H1 (cell line): ENCODE data around the gene FGD5. TPM values are rescaled to one million over a fixed set of nuclear protein-coding genes. Genes with fewer than 3 reads are reported as not detected.

Experiments
- CTCF ChIA-PET: fragments of 300-600 bp; sonication (Branson Sonifier 250); formaldehyde crosslinking; loops from one replicate; lab custom pipeline; 2021; ENCODE audit not compliant: partially characterized antibody; lab: Charles Lee
- POLR2A ChIA-PET: fragments of 300-600 bp; sonication (Branson Sonifier 250); formaldehyde crosslinking; loops from one replicate; lab custom pipeline; 2021; ENCODE audit warnings: inconsistent platforms; ENCODE audit not compliant: partially characterized antibody; lab: Charles Lee
- DNase-seq, 2 experiments: peaks; one replicate each; pipeline versions ENCODE4 v3.0.0 to v3.0.0-alpha.2; 2010 to 2022; ENCODE audit warnings: low spot score in 2 of 2, low read depth in 1 of 2, mixed read lengths in 1 of 2
- FAIRE-seq: peaks from 2 replicates; lab custom pipeline; 2011; peaks lifted over from hg19 to GRCh38; lab: Jason Lieb, UNC
- H2AFZ ChIP-seq: 2 replicates; pipeline ENCODE4 v1.8.1; 2012; ENCODE audit warnings: low read length, inconsistent platforms
- H2AK5ac ChIP-seq: 2 replicates; pipeline ENCODE4 v1.6.1; 2013; ENCODE audit warnings: low read depth, low read length
- H2BK120ac ChIP-seq: replicated peaks from 2 replicates; pipeline ENCODE3; 2013; ENCODE audit warnings: low read depth, low read length, inconsistent platforms
- H2BK12ac ChIP-seq: 2 replicates; pipeline ENCODE4 v1.6.1; 2013; ENCODE audit warnings: low read depth, low read length
- H2BK15ac ChIP-seq: 2 replicates; pipeline ENCODE4 v1.6.1; 2013; ENCODE audit warnings: low read length
- H2BK20ac ChIP-seq: 2 replicates; pipeline ENCODE4 v1.6.1; 2013; ENCODE audit warnings: low read length
- H2BK5ac ChIP-seq: 2 replicates; pipeline ENCODE4 v1.6.1; 2013; ENCODE audit warnings: low read depth, low read length
- H3K14ac ChIP-seq: 2 replicates; pipeline ENCODE4 v1.6.1; 2013; ENCODE audit warnings: inconsistent platforms; ENCODE audit not compliant: insufficient read length
- H3K18ac ChIP-seq: 2 replicates; pipeline ENCODE4 v1.6.1; 2013; ENCODE audit warnings: low read length; ENCODE audit errors: extremely low read depth
- H3K23ac ChIP-seq: 2 replicates; pipeline ENCODE4 v1.6.1; 2013; ENCODE audit warnings: inconsistent platforms; ENCODE audit not compliant: insufficient read length
- H3K23me2 ChIP-seq: 2 replicates; pipeline ENCODE4 v1.6.1; 2013; ENCODE audit warnings: low read depth, low read length
- H3K27ac ChIP-seq: 2 replicates; pipeline ENCODE4 v1.6.1; 2011; ENCODE audit warnings: low read depth, low read length, inconsistent platforms
- H3K27me3 ChIP-seq, 4 experiments: replicated peaks in 1 of 4; 1 replicate in 1 of 4; 2 replicates in 3 of 4; pipeline versions ENCODE4 v1.6.1 to v1.8.1; 2011 to 2013; ENCODE audit warnings: low read length in 3 of 4, mild to moderate bottlenecking in 3 of 4, inconsistent platforms in 2 of 4, mixed read lengths in 2 of 4, moderate library complexity in 1 of 4; ENCODE audit not compliant: control insufficient read depth in 3 of 4, insufficient read depth in 3 of 4; ENCODE audit errors: extremely low read depth in 1 of 4
- H3K36me3 ChIP-seq, 4 experiments: 2 replicates each; pipeline versions ENCODE4 v1.6.1 to v1.8.1; 2011 to 2013; ENCODE audit warnings: mild to moderate bottlenecking in 4 of 4, low read length in 3 of 4, moderate library complexity in 2 of 4, control low read depth in 1 of 4, inconsistent platforms in 1 of 4; ENCODE audit not compliant: insufficient read depth in 4 of 4, control insufficient read depth in 2 of 4
- H3K4ac ChIP-seq: replicated peaks from 2 replicates; pipeline ENCODE3; 2013; ENCODE audit warnings: low read length, low read depth, mixed read lengths, inconsistent platforms; ENCODE audit not compliant: insufficient read length
- H3K4me1 ChIP-seq, 4 experiments: replicated peaks in 1 of 4; 1 replicate in 1 of 4; 2 replicates in 3 of 4; pipeline versions ENCODE4 v1.6.1 to v1.8.1; 2011 to 2013; ENCODE audit warnings: low read length in 3 of 4, inconsistent platforms in 2 of 4, mixed read lengths in 1 of 4; ENCODE audit not compliant: insufficient read depth in 4 of 4, control insufficient read depth in 3 of 4
- H3K4me2 ChIP-seq, 2 experiments: 2 replicates each; pipeline versions ENCODE4 v1.6.1 to v1.8.1; 2011 to 2013; ENCODE audit warnings: low read depth in 2 of 2, low read length in 2 of 2, control low read depth in 1 of 2, inconsistent platforms in 1 of 2, mild to moderate bottlenecking in 1 of 2; ENCODE audit not compliant: insufficient read depth in 1 of 2
- H3K4me3 ChIP-seq, 4 experiments: fragments of 200-600, 300-600 bp in 1 of 4; sonication (generic), shearing (Covaris generic), sonication (Bioruptor Twin) in 1 of 4; 2 replicates each; pipeline versions ENCODE4 v1.5.1 to v1.8.1; 2011 to 2016; ENCODE audit warnings: low read length in 4 of 4, low read depth in 3 of 4, control low read depth in 2 of 4, inconsistent platforms in 2 of 4, mild to moderate bottlenecking in 2 of 4, mixed read lengths in 1 of 4, moderate library complexity in 1 of 4; ENCODE audit not compliant: insufficient read depth in 2 of 4; ENCODE audit errors: extremely low read depth in 1 of 4
- H3K56ac ChIP-seq: replicated peaks from 2 replicates; pipeline ENCODE3; 2013; ENCODE audit warnings: low read depth, mild to moderate bottlenecking, mixed read lengths, low read length, inconsistent platforms; ENCODE audit not compliant: insufficient read length
- H3K79me1 ChIP-seq: 2 replicates; pipeline ENCODE4 v1.6.1; 2013; ENCODE audit warnings: low read depth, low read length, control low read depth
- H3K79me2 ChIP-seq, 2 experiments: 2 replicates each; pipeline versions ENCODE4 v1.6.1 to v1.8.1; 2012 to 2013; ENCODE audit warnings: low read length in 2 of 2, mild to moderate bottlenecking in 2 of 2, inconsistent platforms in 1 of 2; ENCODE audit not compliant: insufficient read depth in 2 of 2, control insufficient read depth in 1 of 2
- H3K9ac ChIP-seq, 4 experiments: replicated peaks in 1 of 4; 1 replicate in 1 of 4; 2 replicates in 3 of 4; pipeline versions ENCODE4 v1.6.1 to v1.8.1; 2011 to 2013; ENCODE audit warnings: low read depth in 3 of 4, low read length in 3 of 4, control low read depth in 2 of 4, mild to moderate bottlenecking in 2 of 4, moderate library complexity in 2 of 4, inconsistent platforms in 1 of 4; ENCODE audit errors: extremely low read depth in 1 of 4
- H3K9me3 ChIP-seq, 2 experiments: 2 replicates each; pipeline versions ENCODE4 v1.6.1 to v1.8.1; 2012 to 2013; ENCODE audit warnings: mild to moderate bottlenecking in 2 of 2, moderate library complexity in 2 of 2, control low read depth in 1 of 2, inconsistent platforms in 1 of 2, low read depth in 1 of 2, low read length in 1 of 2, mixed read lengths in 1 of 2; ENCODE audit not compliant: insufficient read depth in 2 of 2
- H4K20me1 ChIP-seq, 2 experiments: replicated peaks in 1 of 2; 2 replicates each; pipeline versions ENCODE3 to v1.8.1; 2011 to 2013; ENCODE audit warnings: inconsistent platforms in 2 of 2, low read length in 2 of 2, mild to moderate bottlenecking in 1 of 2; ENCODE audit not compliant: insufficient read depth in 2 of 2, control insufficient read depth in 1 of 2
- H4K5ac ChIP-seq: 2 replicates; pipeline ENCODE4 v1.6.1; 2013; ENCODE audit warnings: low read length, low read depth, mixed read lengths, inconsistent platforms; ENCODE audit not compliant: insufficient read length
- H4K8ac ChIP-seq: 2 replicates; pipeline ENCODE4 v1.8.0; 2013; ENCODE audit warnings: mild to moderate bottlenecking, moderate library complexity, low read length, inconsistent platforms; ENCODE audit not compliant: insufficient read depth; ENCODE audit errors: extremely low read depth
- H4K91ac ChIP-seq: replicated peaks from 2 replicates; pipeline ENCODE3; 2013; ENCODE audit warnings: low read length, mixed read lengths, inconsistent platforms; ENCODE audit not compliant: insufficient read length
- ATF2 ChIP-seq: IDR thresholded peaks from 2 replicates; pipeline ENCODE4 v1.6.1; 2012; ENCODE audit warnings: low read length, inconsistent platforms
- CEBPB ChIP-seq: IDR thresholded peaks from 2 replicates; pipeline ENCODE4 v1.6.1; 2012; ENCODE audit warnings: low read depth, low read length
- CTBP2 ChIP-seq: IDR thresholded peaks from 2 replicates; pipeline ENCODE4 v1.7.0; 2011; ENCODE audit warnings: borderline replicate concordance, mild to moderate bottlenecking, moderate library complexity, mixed read lengths, low read length; ENCODE audit not compliant: insufficient read depth, insufficient read length
- FOSL1 ChIP-seq: IDR thresholded peaks from 2 replicates; pipeline ENCODE4 v1.6.1; 2011; ENCODE audit warnings: mild to moderate bottlenecking, low read depth, low read length, moderate library complexity; ENCODE audit not compliant: insufficient read depth
- PHF8 ChIP-seq: fragments of 200-600 bp; sonication (generic); conservative IDR thresholded peaks from 2 replicates; pipeline ENCODE4 v1.7.1; 2012; ENCODE audit warnings: low read depth, mild to moderate bottlenecking, inconsistent platforms, low read length, moderate library complexity
- RBBP5 ChIP-seq: IDR thresholded peaks from 2 replicates; pipeline ENCODE4 v1.7.1; 2012; ENCODE audit warnings: low read depth, mild to moderate bottlenecking, inconsistent platforms, low read length, moderate library complexity, borderline replicate concordance
- SP2 ChIP-seq: IDR thresholded peaks from 2 replicates; pipeline ENCODE4 v1.6.1; 2012; ENCODE audit warnings: mild to moderate bottlenecking, low read length, inconsistent platforms
- TBP ChIP-seq: IDR thresholded peaks from 2 replicates; pipeline ENCODE4 v1.6.1; 2011; ENCODE audit warnings: low read depth, low read length, improper control_type of control experiment
- TEAD4 ChIP-seq: IDR thresholded peaks from 2 replicates; pipeline ENCODE4 v1.6.1; 2012; ENCODE audit warnings: low read depth, low read length, inconsistent platforms, mixed read lengths
- WGBS, 2 experiments: shearing (Covaris generic) in 1 of 2; methylation state at CpG; one replicate each; pipeline versions ENCODE4 v1.1.6 to v1.1.7; 2013 to 2015; ENCODE audit warnings: low lambda C conversion rate in 2 of 2, mixed read lengths in 2 of 2, inconsistent platforms in 1 of 2, low coverage in 1 of 2, missing lambda C conversion rate in 1 of 2; ENCODE audit not compliant: insufficient replicate concordance in 2 of 2, insufficient coverage in 1 of 2, insufficient read length in 1 of 2; ENCODE audit errors: extremely low coverage in 1 of 2, missing lambda C conversion rate in 1 of 2; 5-methylcytosine and 5-hydroxymethylcytosine counted together
- polyA plus RNA-seq, 7 experiments: library from polyadenylated mRNA; depleted of rRNA in 3 of 7; stranded (reverse) in 5 of 7; unstranded in 2 of 7; fragments of >200 nt in 5 of 7; fragments of 200-250 nt in 2 of 7; gene quantifications; 1 replicate in 5 of 7; 2 replicates in 1 of 7; 4 replicates in 1 of 7; pipeline versions ENCODE4 v1.2.1 to v1.2.3, GENCODE V29; 2011 to 2013; ENCODE audit warnings: missing spikeins in 2 of 7, mixed read lengths in 2 of 7
- total RNA-seq: library from RNA; stranded (reverse); fragmentation: NEBNext Ultra II Directional; extraction: Animal tissue kit (Norgen Biotek cat#: 25700); gene quantifications from 2 replicates; pipeline ENCODE4 v1.2.1, GENCODE V29; 2021

Gene FGD5
- total and polyA plus RNA-seq, 2 of the 8 experiments (the other 6 are each of a cell fraction or from before 2014, with no cell fraction given), result 4.7 to 14.3 TPM

GRCh38 chr3:14794435-14794834 is 24.3 kb upstream of the FGD5 start:
- no peak overlapping the region for H2AK5ac ChIP-seq
- no peak overlapping the region for H3K56ac ChIP-seq
- no peak overlapping the region for H2BK5ac ChIP-seq
- H3K4me1 ChIP-seq, result peaks cover 0 to 8% (median 2%) of the 10 kb centered on the region in 4 experiments; a peak in 5 of 7 replicates
- no peak overlapping the region for H2AFZ ChIP-seq
- no peak for DNase-seq
- no peak overlapping the region for H4K5ac ChIP-seq
- no peak overlapping the region for H4K8ac ChIP-seq
- H3K18ac ChIP-seq, result no peak overlapping the region
- no peak overlapping the region for H4K91ac ChIP-seq
- H3K27me3 ChIP-seq, result peaks cover 0 to 2% (median 0%) of the 10 kb centered on the region in 4 experiments; a peak in 1 of 7 replicates
- ChIA-PET CTCF (interaction anchor here (0.8 to 12.7 kb wide), 9 partner anchors 12 to 124 kb away, joined by 3 to 308 read pairs (median 6); no protein-coding TSS in a partner anchor), POLR2A (interaction anchor here (0.7 kb wide), 1 partner anchor 585 kb away, joined by 3 read pairs; no protein-coding TSS in a partner anchor)
- no peak overlapping the region for H3K4ac ChIP-seq
- H4K20me1 ChIP-seq, result no peaks in the 10 kb centered on the region
- H3K79me1 ChIP-seq, result no peaks in the 10 kb centered on the region
- H3K4me3 ChIP-seq, result no peak overlapping the region
- H2BK12ac ChIP-seq, result no peak overlapping the region
- H2BK15ac ChIP-seq, result no peak overlapping the region
- H3K9me3 ChIP-seq, result no peaks in the 10 kb centered on the region
- TF ChIP-seq TBP, result no peak
- TF ChIP-seq CEBPB, result no peak
- TF ChIP-seq RBBP5, result no peak
- TF ChIP-seq FOSL1, result no peak
- TF ChIP-seq TEAD4, result no peak
- no peak for TF ChIP-seq SP2
- TF ChIP-seq PHF8, result no peak
- no peak for TF ChIP-seq CTBP2
- TF ChIP-seq ATF2, result no peak
- no peak overlapping the region for H3K14ac ChIP-seq
- WGBS, 2 experiments, result 74% methylated on average over 2 of the region's 2 CpGs; no CpG with 5 or more reads in 1 of the 2 experiments
- H3K27ac ChIP-seq, result no peak overlapping the region
- no peak overlapping the region for H3K9ac ChIP-seq
- no peak overlapping the region for H2BK20ac ChIP-seq
- no peak for FAIRE-seq
- no peaks in the 10 kb centered on the region for H3K23me2 ChIP-seq
- H3K36me3 ChIP-seq, result no peaks in the 10 kb centered on the region
- H3K4me2 ChIP-seq, result no peak overlapping the region
- no peaks in the 10 kb centered on the region for H3K79me2 ChIP-seq
- no peak overlapping the region for H2BK120ac ChIP-seq
- no peak overlapping the region for H3K23ac ChIP-seq
